NCI-H2029 (cell line): ENCODE results near the gene POLR2C.
"Not testable (repeated sequence)": the region's sequence is repeated elsewhere in the genome, so short reads cannot be mapped to it uniquely, and the experiment has no call there.

Experiments
- DNase-seq: peaks from one replicate; lab custom pipeline; 2025; lab: John Stamatoyannopoulos, UW

The POLR2C gene

DNA sequence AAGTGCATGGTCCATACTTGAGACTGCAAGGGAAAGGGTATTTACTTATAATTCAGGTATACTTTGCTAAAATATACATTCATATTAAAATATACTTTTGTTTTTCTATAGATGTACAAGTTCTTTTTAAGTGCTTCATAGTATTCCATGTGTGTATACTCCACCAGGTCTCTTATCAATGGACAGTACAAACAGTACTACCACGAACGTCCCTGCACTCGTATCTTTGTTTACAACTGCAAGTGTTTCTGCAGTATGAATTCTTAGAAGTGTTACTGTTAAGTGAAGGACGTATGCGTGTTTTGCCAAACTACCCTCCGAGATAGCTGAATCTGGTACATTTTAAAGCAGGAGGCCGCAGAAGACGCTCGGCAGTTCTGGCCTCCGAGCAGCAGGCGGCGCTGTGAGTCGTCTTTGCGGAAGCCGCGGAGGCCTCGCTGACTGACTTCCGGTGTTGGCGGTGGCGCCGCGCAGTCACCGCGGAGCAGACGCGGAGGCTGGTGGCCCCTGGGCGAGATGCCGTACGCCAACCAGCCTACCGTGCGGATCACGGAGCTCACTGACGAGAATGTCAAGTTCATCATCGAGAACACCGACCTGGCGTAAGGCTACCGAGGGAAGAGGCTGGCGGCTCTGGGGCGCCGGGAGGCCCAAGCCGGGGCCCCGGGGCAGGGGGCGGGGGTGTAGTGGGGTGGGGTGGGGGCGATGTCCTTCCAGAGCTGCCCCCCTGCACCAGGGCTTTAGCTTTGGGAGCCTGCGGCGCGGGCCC lies at the start of gene POLR2C:
TSS of gene POLR2C (plus strand) at position 471 of the 769 bp plus-strand sequence. CDS start at position 517, 46 bp downstream.
- peak; percentile 46 for DNase-seq

DNA sequence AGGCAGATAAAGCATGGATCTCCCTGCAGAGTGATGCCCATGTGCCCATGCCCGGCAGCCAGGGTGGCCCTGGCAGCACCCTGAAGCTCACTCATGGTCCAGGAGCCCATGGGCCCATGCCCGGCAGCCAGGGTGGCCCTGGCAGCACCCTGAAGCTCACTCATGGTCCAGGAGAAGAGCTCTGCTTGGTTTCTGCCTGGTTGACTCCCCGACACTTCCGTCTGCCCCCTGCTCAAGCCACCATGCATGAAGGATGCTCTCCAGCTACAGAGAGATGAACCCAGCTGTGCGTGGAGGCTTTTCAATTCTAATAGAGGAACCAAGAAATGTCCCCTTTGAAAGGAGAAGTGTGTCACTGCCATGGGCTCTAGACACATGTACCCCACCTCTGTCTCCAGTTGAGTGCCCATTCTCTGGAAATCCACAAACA lies 49.2 kb upstream of the POLR2C start:
- DNase-seq: no peak

DNA sequence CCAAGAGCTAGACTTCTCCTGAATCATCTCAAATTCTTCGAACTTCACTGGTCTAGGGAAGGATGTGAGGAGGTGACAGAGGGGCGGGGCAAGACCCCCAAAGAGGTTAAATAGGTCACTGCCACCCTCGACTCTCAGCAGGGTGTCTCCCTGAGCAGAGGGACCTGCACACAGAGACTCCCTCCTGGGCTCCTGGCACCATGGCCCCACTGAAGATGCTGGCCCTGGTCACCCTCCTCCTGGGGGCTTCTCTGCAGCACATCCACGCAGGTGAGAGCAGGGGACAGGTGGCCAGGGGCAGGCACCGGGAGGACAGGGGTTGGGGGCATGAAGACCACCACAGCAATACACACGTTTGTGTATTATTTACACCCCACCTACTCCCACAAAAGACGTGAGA lies 48.7 kb upstream of the POLR2C start:
- DNase-seq: no peak

DNA sequence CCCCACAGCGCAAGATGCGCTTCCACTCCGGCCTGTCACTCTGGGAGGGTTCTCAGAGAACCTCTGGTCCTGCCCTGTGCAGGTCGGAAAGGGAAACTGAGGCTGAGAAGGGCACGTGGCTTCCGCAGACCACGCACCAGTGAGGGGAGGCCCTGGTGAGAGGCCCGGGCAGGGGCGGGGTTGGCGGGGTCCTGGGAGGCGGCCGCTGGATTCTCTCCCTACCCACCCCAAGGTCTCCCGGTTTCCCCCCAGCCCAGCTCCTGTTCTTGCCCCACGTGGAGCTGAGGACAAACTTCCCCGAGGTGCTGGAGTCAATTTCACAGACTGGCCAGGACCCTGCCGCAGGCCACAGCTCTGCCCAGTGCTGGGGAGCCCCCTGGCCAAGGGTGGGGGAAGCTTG lies 46.4 kb upstream of the POLR2C start:
- DNase-seq: no peak

DNA sequence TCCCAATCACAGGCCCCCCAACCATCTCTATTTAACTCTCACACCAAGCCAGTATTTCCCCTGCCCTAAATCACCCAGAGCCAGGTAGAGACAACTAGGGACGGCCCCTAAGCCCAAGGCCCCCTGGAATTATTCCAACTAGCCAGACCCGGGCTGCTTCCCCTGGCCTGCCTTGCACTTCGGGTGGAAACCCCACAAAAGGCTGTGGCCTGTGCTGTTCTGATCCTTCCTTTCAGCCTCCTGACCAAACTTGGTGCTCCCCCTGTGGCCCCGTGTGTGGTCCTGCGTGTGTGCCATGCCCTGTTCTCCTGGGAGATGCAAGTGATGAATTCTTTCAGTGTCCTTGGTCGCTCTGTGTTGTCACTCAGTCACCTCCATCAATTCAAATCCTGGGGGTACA lies 43.0 kb upstream of the POLR2C start:
- no peak for DNase-seq

DNA sequence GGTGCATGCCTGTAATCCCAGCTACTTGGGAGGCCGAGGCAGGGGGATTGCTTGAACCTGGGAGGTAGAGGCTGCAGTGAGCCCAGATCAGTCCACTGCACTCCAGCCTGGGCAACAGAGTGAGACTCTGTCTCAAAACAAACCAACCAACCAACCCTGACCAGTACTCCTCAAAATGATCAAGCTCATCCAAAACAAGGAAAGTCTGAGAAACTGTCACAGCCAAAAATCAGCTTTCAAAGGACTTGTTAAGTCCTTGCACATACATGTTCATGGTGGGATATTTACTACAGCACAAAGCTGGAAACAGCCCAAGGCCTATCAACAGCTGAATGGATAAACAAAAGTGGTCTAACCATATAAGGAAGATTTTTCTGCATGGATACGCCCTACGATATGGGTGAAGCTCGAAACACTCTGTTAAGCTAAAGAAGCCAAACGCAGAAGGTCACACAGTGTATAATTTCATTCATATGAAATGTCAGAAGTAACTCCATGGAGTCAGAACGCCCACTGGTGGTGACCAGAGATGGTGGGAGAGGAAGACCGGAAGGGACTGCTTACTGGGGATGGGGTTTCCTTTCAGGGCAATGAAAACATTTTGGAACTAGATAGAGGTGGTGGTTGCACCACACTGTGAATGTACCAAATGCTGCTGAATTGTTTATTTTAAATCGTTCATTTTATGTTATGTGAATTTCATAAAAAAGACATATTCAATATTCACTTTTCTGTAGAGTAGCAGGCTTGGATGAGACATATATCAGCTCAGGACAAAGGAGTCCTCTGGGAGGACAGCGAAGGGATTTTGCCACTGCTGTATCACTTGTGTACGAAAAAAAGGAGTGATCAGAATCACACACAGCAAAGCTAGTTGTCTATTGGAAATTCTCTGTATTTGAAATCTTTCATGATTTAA lies 40.2 kb upstream of the POLR2C start:
- peak; percentile 1 for DNase-seq

DNA sequence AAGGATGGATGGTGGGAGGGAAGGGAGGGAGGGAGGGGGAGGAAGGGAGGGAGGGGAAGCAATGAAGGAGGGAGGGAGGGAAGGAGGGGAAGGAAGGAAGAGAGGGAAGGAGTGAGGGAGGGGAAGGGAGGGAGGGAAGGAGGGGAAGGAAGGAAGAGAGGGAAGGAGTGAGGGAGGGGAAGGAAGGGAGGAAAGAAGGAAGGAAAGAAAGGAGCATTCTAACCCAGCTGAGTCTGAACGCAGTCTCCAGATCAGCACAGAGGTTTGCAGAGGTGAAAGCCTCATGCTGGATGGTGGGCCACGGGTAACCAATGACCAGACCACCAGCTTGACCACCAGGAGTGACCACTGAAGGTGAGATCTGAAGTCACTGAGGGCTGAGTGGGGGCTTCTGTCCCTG lies 39.3 kb upstream of the POLR2C start:
- DNase-seq: no peak

DNA sequence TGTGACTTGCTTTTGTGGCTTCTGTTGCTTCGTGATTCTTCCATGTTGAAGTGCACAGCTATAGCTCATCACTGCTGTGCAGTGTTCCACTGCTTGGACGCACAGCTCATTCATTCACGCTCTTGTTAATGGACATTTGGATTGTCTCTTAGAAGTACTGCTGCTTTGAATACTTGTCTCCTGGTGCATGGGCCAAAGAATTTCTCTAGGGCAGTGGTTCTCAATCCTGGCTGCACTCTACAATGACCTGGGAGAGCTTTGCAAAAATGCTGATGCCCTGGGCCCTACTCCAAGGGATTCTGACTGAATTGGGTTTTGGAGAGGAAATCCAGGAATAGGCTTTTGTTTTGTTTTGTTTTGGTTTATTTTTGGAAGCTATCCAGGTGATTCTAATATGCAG lies 37.9 kb upstream of the POLR2C start:
- no peak for DNase-seq

DNA sequence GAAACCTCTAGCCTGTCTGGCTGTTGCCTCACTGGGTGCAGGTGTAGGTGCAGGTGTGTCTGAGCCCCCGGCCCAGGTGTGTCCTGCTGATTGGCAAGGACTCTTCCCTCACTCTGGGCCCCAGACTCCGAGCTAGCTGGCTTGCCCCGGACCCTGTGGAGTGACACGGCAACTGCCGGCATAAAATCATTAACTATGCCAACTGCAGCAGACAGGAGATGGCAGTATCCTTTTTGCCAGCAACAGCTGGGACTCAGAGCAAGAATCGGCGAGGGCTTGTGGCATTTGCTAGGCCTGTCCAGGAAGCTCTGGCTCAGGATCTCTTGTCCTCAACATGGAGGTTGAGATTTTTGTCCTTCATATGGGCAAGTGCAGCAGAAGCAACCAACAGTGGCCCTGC lies 36.1 kb upstream of the POLR2C start:
- DNase-seq: no peak

DNA sequence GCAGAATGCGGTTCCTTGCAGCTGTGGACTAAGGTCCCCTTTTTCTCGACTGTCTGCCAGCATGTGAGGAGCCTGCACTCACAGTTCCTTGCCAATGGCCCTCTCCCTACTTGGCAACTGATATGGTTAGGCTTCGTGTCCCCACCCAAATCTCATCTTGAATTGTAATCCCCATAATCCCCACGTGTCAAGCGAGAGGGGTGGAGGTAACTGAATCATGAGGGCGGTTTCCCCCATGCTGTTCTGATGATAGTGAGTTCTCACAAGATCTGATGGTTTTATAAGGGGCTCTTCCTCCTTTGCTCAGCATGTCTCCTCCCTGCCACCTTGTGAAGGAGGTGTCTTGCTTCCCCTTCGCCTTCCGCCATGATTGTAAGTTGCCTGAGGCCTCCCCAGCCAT lies 35.2 kb upstream of the POLR2C start:
- DNase-seq: no peak

DNA sequence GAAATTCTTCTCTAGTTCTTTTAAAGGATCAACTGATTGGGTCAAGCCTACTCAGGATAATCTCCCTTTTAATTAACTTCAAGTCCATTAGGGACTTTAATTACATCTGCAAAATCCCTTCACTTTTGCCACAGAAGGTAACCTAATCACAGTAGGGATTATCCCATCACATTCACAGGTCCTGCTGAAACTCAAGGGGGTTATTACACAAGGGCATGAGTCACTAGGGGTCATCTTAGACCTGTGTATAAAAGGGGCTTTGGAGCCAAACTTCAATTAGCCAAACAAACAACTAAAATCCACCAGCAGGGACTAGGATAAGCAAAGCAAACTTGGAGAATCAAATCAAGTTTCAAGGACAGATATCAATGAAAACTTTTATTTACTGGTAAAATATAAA lies 34.7 kb upstream of the POLR2C start:
- no peak for DNase-seq

DNA sequence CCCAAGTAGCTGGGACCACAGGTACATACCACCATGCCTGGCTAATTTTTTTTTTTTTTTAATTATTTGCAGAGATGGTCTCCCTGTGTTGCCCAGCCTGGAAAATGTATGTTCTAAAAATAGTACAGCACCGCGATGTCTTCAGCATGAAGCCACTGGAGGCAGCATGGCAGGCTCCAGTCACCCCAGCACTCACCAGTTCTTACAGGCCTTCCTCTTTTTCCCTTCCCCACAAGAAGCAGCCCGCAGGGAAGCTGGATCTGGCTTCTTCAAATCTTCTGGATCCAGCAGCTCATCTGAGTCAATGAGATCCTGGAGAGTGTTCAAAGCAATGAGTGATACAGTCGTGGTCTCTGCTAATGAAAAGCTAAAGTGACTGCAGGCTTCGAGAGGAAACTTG lies 31.5 kb upstream of the POLR2C start:
- DNase-seq: no peak

DNA sequence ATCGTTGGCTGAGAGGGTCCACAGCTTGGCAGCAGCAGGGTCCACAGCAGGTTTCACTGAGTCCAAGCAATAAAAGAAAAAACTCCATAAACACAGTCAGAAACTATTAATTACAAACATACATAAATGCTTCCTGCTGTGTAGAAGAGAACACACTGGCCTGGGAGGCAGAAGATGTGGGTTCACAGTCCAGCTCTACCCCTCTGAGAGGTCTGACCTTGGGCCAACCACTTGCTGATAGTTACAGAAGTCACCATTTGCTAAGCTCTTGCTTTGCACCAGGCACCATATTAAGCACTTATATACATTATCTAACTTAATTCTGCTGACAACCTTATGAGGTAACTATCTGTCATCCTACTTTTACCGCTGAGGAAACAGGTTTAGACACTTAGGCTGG lies 30.0 kb upstream of the POLR2C start:
- DNase-seq: no peak

DNA sequence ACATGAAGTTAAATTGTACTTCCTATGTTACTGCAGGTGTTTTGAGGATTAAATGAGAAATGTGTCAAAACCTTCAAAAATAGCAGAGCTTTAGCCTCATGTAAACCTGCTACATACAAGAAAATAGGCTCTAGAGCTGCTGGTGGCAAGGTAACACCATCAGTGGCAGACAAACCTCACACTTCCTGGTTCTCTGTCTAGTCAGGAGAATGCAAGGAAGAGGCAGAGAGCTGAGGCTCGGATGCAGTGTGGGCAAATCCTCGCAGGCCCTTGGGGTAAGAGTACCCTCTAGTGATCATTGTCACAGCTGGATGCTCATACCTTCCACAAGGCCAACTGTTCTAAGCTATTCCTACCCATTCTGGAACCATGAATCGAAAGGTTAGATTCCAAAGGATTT lies 29.5 kb upstream of the POLR2C start:
- no peak for DNase-seq

DNA sequence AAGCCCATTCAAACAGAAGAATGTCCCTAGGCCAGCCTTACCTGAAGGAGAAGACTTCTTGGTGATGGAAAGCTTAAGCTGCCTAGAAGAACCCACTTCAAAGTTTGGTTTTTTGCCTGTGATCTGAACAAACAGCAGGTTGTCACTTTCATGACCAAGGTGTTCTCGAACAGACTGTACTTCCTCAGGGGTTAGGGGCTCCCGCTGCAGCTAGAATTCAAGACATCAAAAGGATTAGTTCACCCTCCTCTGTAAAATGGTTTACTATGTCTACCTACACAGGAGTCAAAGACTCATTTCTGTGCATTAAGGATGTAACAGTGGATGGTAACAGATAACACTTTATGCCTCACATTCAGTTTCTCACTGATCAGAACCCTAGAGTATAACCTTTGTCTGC lies 28.5 kb upstream of the POLR2C start:
- no peak for DNase-seq

DNA sequence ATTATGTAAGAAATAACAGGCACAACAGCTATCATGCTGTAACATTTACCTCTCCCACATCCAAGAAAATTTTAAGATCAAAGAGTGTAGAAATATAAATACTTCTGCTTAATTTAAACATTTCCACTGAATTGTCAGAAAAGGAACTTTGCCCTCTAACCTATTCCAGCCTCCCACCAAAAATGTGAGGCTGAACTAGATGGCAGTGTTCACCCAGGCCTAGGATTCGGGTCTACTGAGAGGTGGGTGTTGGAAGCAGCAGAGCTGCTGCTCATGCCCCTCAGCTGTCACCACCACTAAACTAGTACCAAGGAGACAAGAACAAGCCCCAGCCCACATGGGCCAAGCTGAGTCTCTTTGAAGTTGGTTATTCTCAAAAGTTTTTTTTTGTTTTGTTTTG lies 26.6 kb upstream of the POLR2C start:
- DNase-seq: no peak

DNA sequence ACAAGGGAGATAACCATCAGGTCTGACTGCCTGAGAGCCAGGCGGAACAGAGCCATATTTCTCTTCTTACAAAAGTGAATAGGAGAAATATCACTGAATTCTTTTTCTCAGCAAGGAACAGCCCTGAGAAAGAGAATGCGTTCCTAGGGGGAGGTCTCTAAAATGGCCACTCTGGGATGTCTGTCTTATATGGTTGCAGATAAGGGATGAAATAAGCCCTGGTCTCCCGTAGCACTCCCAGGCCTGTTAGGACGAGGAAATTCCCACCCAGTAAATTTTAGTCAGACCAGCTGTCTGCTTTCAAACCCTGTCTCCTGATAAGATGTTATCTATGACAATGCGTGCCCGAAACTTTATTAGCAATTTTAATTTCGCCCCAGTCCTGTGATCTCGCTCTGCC lies 22.5 kb upstream of the POLR2C start:
- DNase-seq: not testable (repeated sequence)

DNA sequence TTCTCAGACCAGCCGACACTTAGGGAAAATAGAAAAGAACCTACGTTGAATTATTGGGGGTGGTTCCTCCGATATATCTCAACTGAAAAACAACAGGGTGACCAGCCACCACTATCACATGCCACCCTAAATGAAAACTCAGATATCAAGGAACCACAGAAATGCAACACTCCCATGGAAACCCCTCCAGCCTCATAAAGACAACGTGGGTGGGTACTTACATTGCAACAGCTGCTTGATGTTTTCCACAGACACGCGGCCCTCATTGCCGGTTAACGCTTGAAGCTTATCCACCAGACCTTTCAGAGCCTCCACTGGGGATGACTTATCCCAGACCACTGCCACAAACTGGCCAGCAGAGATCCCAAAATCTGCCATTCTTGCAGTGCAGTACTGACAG lies 21.9 kb upstream of the POLR2C start:
- DNase-seq: not testable (repeated sequence)

DNA sequence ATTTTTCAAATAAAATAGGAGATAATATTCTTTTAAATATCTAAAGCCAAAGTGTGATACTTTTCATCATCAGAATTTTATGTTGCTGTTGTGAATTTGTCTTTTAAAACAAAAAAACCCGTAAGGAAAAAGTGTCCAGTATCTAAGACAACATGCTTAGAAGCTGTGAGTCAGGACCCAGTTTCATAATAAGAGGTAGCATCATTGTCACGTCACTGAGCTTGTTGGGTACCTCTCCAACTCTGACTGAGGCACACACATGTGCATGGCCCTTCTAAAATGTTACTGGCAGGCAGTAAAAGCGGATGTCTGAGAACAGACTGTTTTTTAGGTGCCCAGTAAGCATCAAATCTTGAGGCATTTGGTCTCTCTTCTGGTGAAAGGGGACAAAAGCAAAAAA lies 17.8 kb upstream of the POLR2C start:
- no peak for DNase-seq

DNA sequence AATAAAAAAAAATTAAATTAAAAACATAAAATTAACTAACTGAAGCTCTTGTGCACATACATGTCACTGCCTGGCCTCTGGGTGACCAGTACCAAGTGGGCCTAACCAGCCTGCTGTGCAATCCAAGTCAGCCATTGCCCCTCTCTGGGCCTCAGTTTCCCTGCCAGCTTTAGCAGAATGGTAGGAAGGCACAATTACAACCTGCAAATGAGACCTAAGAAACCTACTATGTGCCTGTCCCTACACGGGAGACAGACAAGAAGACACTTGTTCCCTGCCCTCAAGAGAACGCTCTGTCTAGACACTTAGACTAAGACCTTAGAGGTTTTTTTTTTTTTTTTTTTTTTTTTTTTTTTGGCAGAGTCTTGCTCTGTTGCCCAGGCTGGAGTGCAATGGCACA lies 17.0 kb upstream of the POLR2C start:
- no peak for DNase-seq

DNA sequence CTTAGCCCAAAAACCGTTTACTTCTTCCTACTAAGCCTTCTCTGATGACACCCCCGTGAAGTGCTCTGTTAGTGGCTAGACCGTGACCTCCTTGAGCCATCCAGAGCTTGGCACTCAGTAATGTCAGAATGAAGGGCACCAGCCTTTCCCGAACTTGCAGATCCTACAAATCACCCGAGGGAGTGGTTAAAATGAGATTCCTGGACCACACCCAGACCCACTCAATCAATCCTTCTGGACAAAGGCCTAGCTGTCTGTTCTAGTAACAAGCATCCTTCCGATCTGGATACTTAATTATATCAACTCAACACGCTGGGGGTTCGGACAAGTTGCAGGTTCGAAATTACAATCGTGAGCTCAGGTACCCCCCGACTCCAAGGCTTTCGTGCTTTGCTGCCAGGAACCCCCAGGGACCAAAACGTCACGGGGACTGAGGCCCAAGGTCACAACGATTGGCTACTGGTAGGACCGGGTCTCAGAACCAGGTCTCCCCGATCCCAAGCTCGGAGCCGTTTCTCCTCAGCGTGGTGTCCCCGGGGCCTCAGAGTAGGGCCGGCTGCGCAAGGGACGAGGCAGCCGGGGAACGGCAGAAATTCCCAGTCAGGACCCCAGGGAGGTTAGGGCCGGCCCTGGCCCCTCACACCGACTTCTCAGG lies 15.8 kb upstream of the POLR2C start:
- peak; percentile 15 for DNase-seq

DNA sequence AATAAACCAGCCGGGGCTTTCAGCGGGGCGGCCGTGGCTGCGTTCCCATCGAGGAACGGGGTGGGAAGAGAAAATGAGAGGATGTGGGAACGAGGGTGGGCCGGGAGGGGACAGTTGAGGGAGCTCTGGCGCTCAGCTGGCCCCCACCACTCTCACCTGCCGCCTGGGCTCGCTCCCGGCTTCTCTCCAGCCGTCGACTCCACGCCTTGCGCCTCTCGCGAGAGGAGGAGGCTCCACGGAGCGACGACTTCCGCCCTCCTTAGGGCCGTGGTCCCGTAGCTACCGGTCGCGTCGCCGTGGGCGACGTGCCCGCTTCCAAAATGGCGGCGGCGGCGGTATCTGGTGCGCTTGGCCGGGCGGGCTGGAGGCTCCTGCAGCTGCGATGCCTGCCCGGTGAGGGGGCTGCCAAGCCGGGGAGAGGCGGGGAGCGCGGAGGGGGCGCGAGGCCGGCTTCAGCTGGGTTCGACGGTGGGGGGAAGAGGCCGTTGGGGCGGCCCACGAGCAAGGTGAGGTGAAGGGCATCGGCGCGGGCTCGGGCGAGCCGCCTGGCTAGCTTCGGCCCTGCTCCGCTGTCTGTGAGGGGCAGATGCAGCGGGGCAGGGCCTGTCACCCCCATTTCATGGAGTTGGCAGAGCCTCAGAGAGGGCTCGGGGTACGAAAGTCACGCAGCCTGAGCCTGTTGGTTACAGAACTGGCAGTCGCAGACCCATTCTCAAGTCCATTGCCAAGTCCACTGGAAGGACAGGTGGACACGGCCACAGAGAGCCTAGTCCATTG lies 15.1 kb upstream of the POLR2C start, which contains the start of the genes CIAPIN1 and COQ9:
TSS of gene CIAPIN1 (minus strand) at position 200 of the 777 bp plus-strand sequence. CDS start 6,457 bp downstream, outside the sequence.
TSS of gene COQ9 (plus strand) at position 294 of the 777 bp plus-strand sequence. CDS start at position 321, 27 bp downstream.
- peak; percentile 77 for DNase-seq
